Kidney epithelial cell (primary cell): ENCODE results near the gene PALLD. TPM values are rescaled to one million over a fixed set of nuclear protein-coding genes. Genes with fewer than 3 reads are reported as not detected.

Experiments used
- DNase-seq: peaks from one replicate; pipeline ENCODE4 v3.0.0-alpha.2; 2010; ENCODE audit warnings: low read depth
- H3K27me3 ChIP-seq: 2 replicates; pipeline ENCODE4 v1.6.0; 2011; ENCODE audit warnings: low read length; ENCODE audit not compliant: control insufficient read depth, insufficient read depth
- H3K36me3 ChIP-seq: 2 replicates; pipeline ENCODE4 v1.5.1; 2011; ENCODE audit warnings: low read length; ENCODE audit not compliant: control insufficient read depth, insufficient read depth
- H3K4me3 ChIP-seq: 2 replicates; pipeline ENCODE4 v1.5.1; 2011; ENCODE audit warnings: low read depth, mild to moderate bottlenecking, control low read depth, low read length
- CTCF ChIP-seq: IDR thresholded peaks from 2 replicates; pipeline ENCODE4 v1.5.1; 2011; ENCODE audit warnings: mild to moderate bottlenecking, moderate library complexity, low read length, control low read depth, inconsistent platforms; ENCODE audit not compliant: insufficient read depth, poor library complexity, severe bottlenecking
- total RNA-seq: library from RNA; depleted of rRNA; stranded (reverse); fragments of >200 nt; gene quantifications from 2 replicates; pipeline ENCODE4 v1.2.3, GENCODE V29; 2015

The PALLD gene
- total RNA-seq, 1 donor from 2014 or later = 77.4 TPM

- no peak for TF ChIP-seq CTCF
- H3K27me3 ChIP-seq = no peaks in the 10 kb centered on the region
- peak; percentile 83 for DNase-seq
- H3K36me3 ChIP-seq = no peaks in the 10 kb centered on the region
- H3K4me3 ChIP-seq = peak overlapping the region; percentile 57
These were observed 133.8 kb downstream of the PALLD start for GRCh38 chr4:168630445-168631187.

GRCh38 chr4:168631241-168632162 is 134.7 kb downstream of the PALLD start:
- peak; percentile 45 for TF ChIP-seq CTCF
- Histone ChIP-seq H3K27me3 (no peaks in the 10 kb centered on the region), H3K36me3 (no peaks in the 10 kb centered on the region), H3K4me3 (peak overlapping the region; percentile 57)
- DNase-seq = no peak

- Histone ChIP-seq H3K4me3 (peak overlapping the region; percentile 57), H3K36me3 (no peaks in the 10 kb centered on the region), H3K27me3 (no peaks in the 10 kb centered on the region)
- TF ChIP-seq CTCF = no peak
- DNase-seq = no peak
These were observed 135.5 kb downstream of the PALLD start for GRCh38 chr4:168632301-168632725.

GRCh38 chr4:168633064-168633463 is 136.2 kb downstream of the PALLD start:
- TF ChIP-seq CTCF = no peak
- no peaks in the 10 kb centered on the region for H3K27me3 ChIP-seq
- H3K4me3 ChIP-seq = peak overlapping the region; percentile 57
- H3K36me3 ChIP-seq = no peaks in the 10 kb centered on the region
- no peak for DNase-seq

- no peaks in the 10 kb centered on the region for H3K27me3 ChIP-seq
- DNase-seq = no peak
- peak overlapping the region; percentile 57 for H3K4me3 ChIP-seq
- TF ChIP-seq CTCF = no peak
- no peaks in the 10 kb centered on the region for H3K36me3 ChIP-seq
These were observed 136.6 kb downstream of the PALLD start for GRCh38 chr4:168633496-168633895.
